ENCODE data around the gene SZT2.

The SZT2 gene

DNA sequence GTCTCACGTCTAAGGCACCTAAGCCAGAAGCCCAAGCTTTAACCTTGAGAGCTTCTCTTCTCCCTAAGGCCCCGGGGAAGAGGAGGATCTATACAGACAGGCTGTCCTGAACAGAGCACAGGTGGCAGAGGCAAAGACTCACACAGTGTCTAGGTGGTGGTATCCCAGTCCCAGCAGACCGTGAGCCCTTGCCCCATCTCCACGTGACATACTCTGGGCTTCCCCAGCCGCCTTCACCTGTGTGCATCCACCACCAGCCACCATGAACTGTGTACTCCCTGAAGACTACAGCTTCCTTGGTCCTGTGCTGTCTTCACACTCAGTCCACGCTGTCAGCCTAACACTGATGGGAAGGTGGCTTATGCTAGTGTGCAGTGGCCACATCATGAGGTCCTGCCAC lies 31.7 kb downstream of the SZT2 start:
- H3K4me3 ChIP-seq (ENCODE audit: low read depth, low read length) = no peak overlapping the region
- TF ChIP-seq CTCF (IDR thresholded peaks at IDR 0.05; ENCODE audit: borderline replicate concordance, insufficient read depth, low read depth, low read length) = no peak

- no peak for TF ChIP-seq CTCF (IDR thresholded peaks at IDR 0.05; ENCODE audit: borderline replicate concordance, insufficient read depth, low read depth, low read length)
- no peak overlapping the region for H3K4me3 ChIP-seq (ENCODE audit: low read depth, low read length)
These were observed 32.5 kb downstream of the SZT2 start for GRCh38 chr1:43421976-43422750.

GRCh38 chr1:43422995-43423671 lies 33.4 kb downstream of the SZT2 start:
- TF ChIP-seq CTCF (IDR thresholded peaks at IDR 0.05; ENCODE audit: borderline replicate concordance, insufficient read depth, low read depth, low read length) = no peak
- H3K4me3 ChIP-seq (ENCODE audit: low read depth, low read length) = no peak overlapping the region

DNA sequence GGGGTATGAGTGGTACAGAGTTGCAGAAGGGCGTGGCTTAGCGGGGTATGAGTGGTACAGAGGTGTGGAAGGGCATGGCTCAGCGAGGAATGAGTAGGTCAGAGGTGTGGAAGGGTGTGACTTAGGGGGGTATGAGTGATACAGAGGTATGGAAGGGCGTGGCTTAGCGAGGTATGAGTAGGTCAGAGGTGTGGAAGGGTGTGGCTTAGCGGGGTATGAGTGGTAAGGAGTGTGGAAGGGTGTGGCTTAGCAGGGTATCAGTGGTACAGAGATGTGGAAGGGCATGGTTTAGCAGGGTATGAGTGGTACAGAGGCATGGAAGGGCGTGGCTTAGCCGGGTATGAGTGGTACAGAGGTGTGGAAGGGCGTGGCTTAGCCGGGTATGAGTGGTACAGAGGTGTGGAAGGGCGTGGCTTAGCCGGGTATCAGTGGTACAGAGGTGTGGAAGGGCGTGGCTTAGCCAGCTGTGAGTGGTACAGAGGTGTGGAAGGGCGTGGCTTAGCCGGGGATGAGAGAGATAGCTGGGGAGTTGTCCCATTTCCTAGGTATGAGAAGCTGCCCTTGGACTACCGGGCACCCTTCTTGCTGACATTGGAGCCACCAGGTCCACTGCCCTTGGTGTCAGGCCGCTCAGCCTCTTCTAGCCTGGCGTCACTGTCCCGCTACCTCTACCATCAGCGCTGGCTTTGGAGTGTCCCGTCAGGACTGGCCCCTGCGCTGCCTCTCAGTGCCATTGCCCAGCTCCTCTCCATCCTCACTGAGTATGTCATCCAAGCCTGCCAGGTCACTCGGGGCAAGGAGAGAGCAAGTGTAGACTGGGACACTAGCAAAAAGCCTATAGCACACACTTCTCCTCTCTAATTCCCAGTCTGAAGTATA lies 34.2 kb downstream of the SZT2 start:
- H3K4me3 ChIP-seq (ENCODE audit: low read depth, low read length) = no peak overlapping the region
- TF ChIP-seq CTCF (IDR thresholded peaks at IDR 0.05; ENCODE audit: borderline replicate concordance, insufficient read depth, low read depth, low read length) = no peak

DNA sequence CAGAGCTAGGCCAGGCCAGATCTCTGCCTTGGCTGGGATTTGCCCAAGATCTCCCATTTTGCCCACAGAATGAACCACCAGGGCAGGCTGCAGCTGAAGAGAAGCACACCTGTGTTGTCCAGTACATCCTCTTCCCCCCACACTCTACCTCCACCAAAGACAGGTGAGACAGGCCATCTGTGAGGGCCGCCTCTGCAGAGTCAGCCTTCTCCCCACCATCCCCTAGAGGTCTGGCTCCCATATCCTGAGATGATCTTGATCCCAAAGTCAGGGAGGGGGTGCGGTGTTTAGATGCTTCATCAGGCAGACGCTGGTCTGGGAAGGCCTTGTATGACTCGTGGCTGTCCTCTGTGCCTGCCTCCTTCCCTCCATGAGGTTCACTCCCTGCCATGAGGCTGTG lies 35.3 kb downstream of the SZT2 start:
- no peak for TF ChIP-seq CTCF (IDR thresholded peaks at IDR 0.05; ENCODE audit: borderline replicate concordance, insufficient read depth, low read depth, low read length)
- no peak overlapping the region for H3K4me3 ChIP-seq (ENCODE audit: low read depth, low read length)

GRCh38 chr1:43426221-43426620 lies 36.5 kb downstream of the SZT2 start:
- no peak for TF ChIP-seq CTCF (IDR thresholded peaks at IDR 0.05; ENCODE audit: borderline replicate concordance, insufficient read depth, low read depth, low read length)
- H3K4me3 ChIP-seq (ENCODE audit: low read depth, low read length) = no peak overlapping the region

Data from GM12875 (cell line).